Left forelimb (tissue), 1 donor: ENCODE results near the gene PHETA2.
A peak's percentile ranks its signal among the peaks of the same experiment; 100 is the strongest.

Source experiments
- DNase-seq: peaks from one replicate; pipeline ENCODE4 v3.0.0-alpha.2; 2018; ENCODE audit warnings: low spot score

The PHETA2 gene

GRCh38 chr22:42074132-42074811 lies at the start of gene PHETA2:
TSS of gene PHETA2 (plus strand) at chr22:42074248. CDS start at chr22:42077294, 3,046 bp downstream.
- DNase-seq, result peak; percentile 82

- DNase-seq, result no peak
Observed at GRCh38 chr22:42025421-42025820, 48.6 kb upstream of the PHETA2 start.

GRCh38 chr22:42026705-42027104 lies 47.3 kb upstream of the PHETA2 start:
- DNase-seq, result no peak

GRCh38 chr22:42033263-42034181 lies 40.5 kb upstream of the PHETA2 start:
- no peak for DNase-seq

- DNase-seq, result no peak
Observed at GRCh38 chr22:42035256-42035655, 38.8 kb upstream of the PHETA2 start.

GRCh38 chr22:42039271-42039670 lies 34.8 kb upstream of the PHETA2 start:
- no peak for DNase-seq

- DNase-seq, result no peak
Observed at GRCh38 chr22:42041784-42042183, 32.3 kb upstream of the PHETA2 start.

GRCh38 chr22:42050641-42051180 lies 23.3 kb upstream of the PHETA2 start:
- DNase-seq, result no peak

- no peak for DNase-seq
Observed at GRCh38 chr22:42052765-42053164, 21.3 kb upstream of the PHETA2 start.

GRCh38 chr22:42056757-42057511 lies 17.1 kb upstream of the PHETA2 start:
- no peak for DNase-seq

GRCh38 chr22:42060489-42060888 lies 13.6 kb upstream of the PHETA2 start:
- no peak for DNase-seq

GRCh38 chr22:42061041-42061440 lies 13.0 kb upstream of the PHETA2 start:
- peak; percentile 60 for DNase-seq

- peak; percentile 53 for DNase-seq
Observed at GRCh38 chr22:42062506-42063170, 11.4 kb upstream of the PHETA2 start.

- DNase-seq, result peak; percentile 14
Observed at GRCh38 chr22:42064629-42065028, 9.4 kb upstream of the PHETA2 start.

GRCh38 chr22:42065438-42066125 lies 8.5 kb upstream of the PHETA2 start:
- peak; percentile 58 for DNase-seq

GRCh38 chr22:42066126-42066761 lies 7.8 kb upstream of the PHETA2 start:
- peak; percentile 41 for DNase-seq

- peak; percentile 60 for DNase-seq
Observed at GRCh38 chr22:42066937-42067336, 7.1 kb upstream of the PHETA2 start.

GRCh38 chr22:42067671-42068251 lies 6.3 kb upstream of the PHETA2 start:
- DNase-seq, result peak; percentile 20

GRCh38 chr22:42068291-42068690 lies 5.8 kb upstream of the PHETA2 start:
- peak; percentile 51 for DNase-seq
